Activated T-cell treated with anti-CD3 and anti-CD28 coated beads, Interleukin-2, amount 50 U/mL, for 72 hours (primary cell): ENCODE measurements around the gene CFAP119. TPM values are rescaled to one million over a fixed set of nuclear protein-coding genes. Genes with fewer than 3 reads are reported as not detected.

Experiments used
- ATAC-seq, 2 donors: fragments of 150-1000 bp; cut with Tn5 transposase; replicated peaks in 1 of 2; 2 replicates each; pipeline ENCODE4 v1.10.0; 2021; ENCODE audit warnings: moderate library complexity in 2 of 2, mild to moderate bottlenecking in 1 of 2
- DNase-seq, 2 donors: peaks; one replicate each; pipeline ENCODE4 v3.0.0; 2021 to 2022; ENCODE audit warnings: mixed read lengths in 1 of 2
- H3K27ac Mint-ChIP-seq: one replicate; pipeline ENCODE4 v1.8.0; 2022; ENCODE audit warnings: mild to moderate bottlenecking, moderate library complexity, mixed read lengths
- H3K27me3 Mint-ChIP-seq: one replicate; pipeline ENCODE4 v1.8.0; 2022; ENCODE audit warnings: low read depth, mixed read lengths
- H3K36me3 Mint-ChIP-seq, 2 donors: one replicate each; pipeline ENCODE4 v1.8.0; 2022; ENCODE audit warnings: mixed read lengths in 2 of 2, mild to moderate bottlenecking in 1 of 2; ENCODE audit not compliant: insufficient read depth in 2 of 2
- H3K4me1 Mint-ChIP-seq: one replicate; pipeline ENCODE4 v1.8.0; 2022; ENCODE audit warnings: low read depth, mixed read lengths
- H3K4me3 Mint-ChIP-seq, 2 donors: one replicate each; pipeline ENCODE4 v1.8.0; 2022; ENCODE audit warnings: mild to moderate bottlenecking in 2 of 2, mixed read lengths in 2 of 2, moderate library complexity in 2 of 2
- H3K9me3 Mint-ChIP-seq, 2 donors: one replicate each; pipeline ENCODE4 v1.8.0; 2022; ENCODE audit warnings: mixed read lengths in 2 of 2
- total RNA-seq, 2 donors: library from RNA; stranded (reverse); gene quantifications; one replicate each; pipeline ENCODE4 v1.2.3, GENCODE V29; 2022

Gene CFAP119
- total RNA-seq, 2 donors from 2014 or later: 3.2 to 4.7 TPM

GRCh38 chr16:30737794-30738648, 23.8 kb downstream of the CFAP119 start:
- H3K9me3 Mint-ChIP-seq: no peaks in the 10 kb centered on the region
- H3K27me3 Mint-ChIP-seq: no peaks in the 10 kb centered on the region
- H3K27ac Mint-ChIP-seq: no peak overlapping the region
- DNase-seq (no peak), ATAC-seq (no peak)
- H3K4me1 Mint-ChIP-seq: peaks cover 26% of the 10 kb centered on the region
- peaks cover 8 to 31% of the 10 kb centered on the region in 2 donors for H3K36me3 Mint-ChIP-seq
- H3K4me3 Mint-ChIP-seq: no peak overlapping the region

- no peak for ATAC-seq
- DNase-seq: no peak
- Mint-ChIP-seq H3K27me3 (no peaks in the 10 kb centered on the region), H3K36me3 (peaks cover 10 to 33% of the 10 kb centered on the region in 2 donors), H3K4me1 (peaks cover 26% of the 10 kb centered on the region), H3K4me3 (no peak overlapping the region), H3K27ac (peak overlapping the region; percentile 49), H3K9me3 (no peaks in the 10 kb centered on the region)
Observed at GRCh38 chr16:30736995-30737793, 24.7 kb downstream of the CFAP119 start.

- Mint-ChIP-seq H3K27ac (no peak overlapping the region), H3K4me1 (peaks cover 4% of the 10 kb centered on the region), H3K36me3 (peaks cover 7 to 25% of the 10 kb centered on the region in 2 donors), H3K27me3 (no peaks in the 10 kb centered on the region), H3K4me3 (no peak overlapping the region), H3K9me3 (no peaks in the 10 kb centered on the region)
- peak; percentile 41 to 45 for ATAC-seq
- DNase-seq: no peak
Observed at GRCh38 chr16:30731411-30731810, 30.5 kb downstream of the CFAP119 start.

GRCh38 chr16:30728899-30729672, 32.8 kb downstream of the CFAP119 start:
- ATAC-seq (no peak), DNase-seq (no peak)
- H3K4me1 Mint-ChIP-seq: peaks cover 4% of the 10 kb centered on the region
- peak overlapping the region; percentile 70 for H3K27ac Mint-ChIP-seq
- no peaks in the 10 kb centered on the region for H3K9me3 Mint-ChIP-seq
- H3K4me3 Mint-ChIP-seq: no peak overlapping the region
- peaks cover 8 to 34% of the 10 kb centered on the region in 2 donors for H3K36me3 Mint-ChIP-seq
- H3K27me3 Mint-ChIP-seq: no peaks in the 10 kb centered on the region

- H3K4me1 Mint-ChIP-seq: peaks cover 4% of the 10 kb centered on the region
- peaks cover 14 to 35% of the 10 kb centered on the region in 2 donors for H3K36me3 Mint-ChIP-seq
- DNase-seq (no peak), ATAC-seq (no peak)
- H3K4me3 Mint-ChIP-seq: no peak overlapping the region
- H3K27me3 Mint-ChIP-seq: no peaks in the 10 kb centered on the region
- H3K9me3 Mint-ChIP-seq: no peaks in the 10 kb centered on the region
- no peak overlapping the region for H3K27ac Mint-ChIP-seq
Observed at GRCh38 chr16:30728321-30728720, 33.5 kb downstream of the CFAP119 start.

- peak overlapping the region; percentile 43 for H3K27ac Mint-ChIP-seq
- H3K27me3 Mint-ChIP-seq: no peaks in the 10 kb centered on the region
- DNase-seq (no peak), ATAC-seq (no peak)
- no peaks in the 10 kb centered on the region for H3K4me1 Mint-ChIP-seq
- no peaks in the 10 kb centered on the region for H3K9me3 Mint-ChIP-seq
- no peak overlapping the region for H3K4me3 Mint-ChIP-seq
- peaks cover 16 to 49% of the 10 kb centered on the region in 2 donors for H3K36me3 Mint-ChIP-seq
Observed at GRCh38 chr16:30725418-30725792, 36.5 kb downstream of the CFAP119 start.

- Mint-ChIP-seq H3K9me3 (no peaks in the 10 kb centered on the region), H3K4me3 (no peak overlapping the region), H3K4me1 (no peaks in the 10 kb centered on the region), H3K27ac (peak overlapping the region; percentile 43), H3K27me3 (no peaks in the 10 kb centered on the region), H3K36me3 (peaks cover 18 to 54% of the 10 kb centered on the region in 2 donors)
- no peak for DNase-seq
- ATAC-seq: no peak
Observed at GRCh38 chr16:30724641-30725417, 37.0 kb downstream of the CFAP119 start.

- ATAC-seq: no peak
- Mint-ChIP-seq H3K4me3 (no peak overlapping the region), H3K4me1 (no peaks in the 10 kb centered on the region), H3K27ac (peak overlapping the region; percentile 60), H3K27me3 (no peaks in the 10 kb centered on the region), H3K9me3 (no peaks in the 10 kb centered on the region), H3K36me3 (peaks cover 18 to 50% of the 10 kb centered on the region in 2 donors)
- no peak for DNase-seq
Observed at GRCh38 chr16:30723725-30724355, 38.0 kb downstream of the CFAP119 start.

- Mint-ChIP-seq H3K9me3 (no peaks in the 10 kb centered on the region), H3K4me1 (no peaks in the 10 kb centered on the region), H3K27ac (no peak overlapping the region), H3K36me3 (peaks cover 18 to 51% of the 10 kb centered on the region in 2 donors), H3K27me3 (no peaks in the 10 kb centered on the region), H3K4me3 (no peak overlapping the region)
- no peak for ATAC-seq
- DNase-seq: no peak
Observed at GRCh38 chr16:30722916-30723315, 38.9 kb downstream of the CFAP119 start.

- Mint-ChIP-seq H3K27me3 (no peaks in the 10 kb centered on the region), H3K27ac (no peak overlapping the region), H3K36me3 (peaks cover 18 to 54% of the 10 kb centered on the region in 2 donors), H3K4me1 (no peaks in the 10 kb centered on the region), H3K9me3 (no peaks in the 10 kb centered on the region), H3K4me3 (no peak overlapping the region)
- ATAC-seq (no peak), DNase-seq (no peak)
Observed at GRCh38 chr16:30722443-30722842, 39.4 kb downstream of the CFAP119 start.

GRCh38 chr16:30721606-30722005, 40.3 kb downstream of the CFAP119 start:
- Mint-ChIP-seq H3K27me3 (no peaks in the 10 kb centered on the region), H3K9me3 (no peaks in the 10 kb centered on the region), H3K4me3 (no peak overlapping the region), H3K36me3 (peaks cover 16 to 58% of the 10 kb centered on the region in 2 donors), H3K4me1 (peaks cover 2% of the 10 kb centered on the region), H3K27ac (peak overlapping the region; percentile 0)
- ATAC-seq: no peak
- no peak for DNase-seq

GRCh38 chr16:30721167-30721566, 40.7 kb downstream of the CFAP119 start:
- peak overlapping the region; percentile 0 for H3K27ac Mint-ChIP-seq

More at GRCh38 chr16:30721167-30721566, 40.7 kb downstream of the CFAP119 start:
- no peaks in the 10 kb centered on the region for H3K9me3 Mint-ChIP-seq
- no peak for DNase-seq
- no peaks in the 10 kb centered on the region for H3K27me3 Mint-ChIP-seq
- H3K36me3 Mint-ChIP-seq: peaks cover 20 to 61% of the 10 kb centered on the region in 2 donors
- ATAC-seq: no peak
- H3K4me3 Mint-ChIP-seq: no peak overlapping the region
- H3K4me1 Mint-ChIP-seq: peaks cover 6% of the 10 kb centered on the region
